GM13977 (cell line): ENCODE measurements around the gene AGPAT3.

ENCODE experiments used
- DNase-seq: peaks from one replicate; pipeline ENCODE4 v3.0.0; 2012; ENCODE audit warnings: low spot score
- in situ Hi-C: fragments of 300-500 bp; cut with MboI; formaldehyde crosslinking; loops from one replicate; pipeline ENCODE4 v1.12.0; 2022; ENCODE audit warnings: low sequenced_read_pairs, low pct_unique_long_range_greater_than_20kb, mixed read lengths, inconsistent platforms; ENCODE audit not compliant: unreplicated experiment
- TF ChIP-seq, protein P1 (sequence below): IDR thresholded peaks from 2 replicates; pipeline ENCODE4 v1.5.1; 2012; ENCODE audit warnings: mild to moderate bottlenecking, control low read depth; ENCODE audit not compliant: insufficient read depth; ENCODE audit errors: extremely low read depth, missing control alignments

AGPAT3 gene

DNA sequence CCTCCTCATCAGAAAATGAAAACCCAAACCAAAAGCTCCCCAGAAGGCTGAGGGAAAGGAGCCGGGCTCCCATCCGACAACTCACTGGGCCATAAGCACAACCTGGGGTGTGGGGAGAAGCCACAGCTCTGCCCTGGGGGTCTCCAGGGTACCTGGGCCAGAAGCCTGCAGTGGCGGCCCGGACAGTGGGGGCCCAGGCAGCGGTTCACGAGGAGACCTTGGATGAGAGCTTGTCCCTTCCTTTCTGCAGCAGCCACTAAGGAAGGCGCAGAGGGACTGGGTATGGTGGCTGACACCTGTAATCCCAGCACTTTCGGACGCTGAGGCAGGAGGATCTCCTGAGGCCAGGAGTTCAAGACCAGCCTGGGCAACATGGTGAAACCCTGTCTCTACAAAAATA lies 129.6 kb downstream of the AGPAT3 start:
- TF ChIP-seq, protein P1, sequence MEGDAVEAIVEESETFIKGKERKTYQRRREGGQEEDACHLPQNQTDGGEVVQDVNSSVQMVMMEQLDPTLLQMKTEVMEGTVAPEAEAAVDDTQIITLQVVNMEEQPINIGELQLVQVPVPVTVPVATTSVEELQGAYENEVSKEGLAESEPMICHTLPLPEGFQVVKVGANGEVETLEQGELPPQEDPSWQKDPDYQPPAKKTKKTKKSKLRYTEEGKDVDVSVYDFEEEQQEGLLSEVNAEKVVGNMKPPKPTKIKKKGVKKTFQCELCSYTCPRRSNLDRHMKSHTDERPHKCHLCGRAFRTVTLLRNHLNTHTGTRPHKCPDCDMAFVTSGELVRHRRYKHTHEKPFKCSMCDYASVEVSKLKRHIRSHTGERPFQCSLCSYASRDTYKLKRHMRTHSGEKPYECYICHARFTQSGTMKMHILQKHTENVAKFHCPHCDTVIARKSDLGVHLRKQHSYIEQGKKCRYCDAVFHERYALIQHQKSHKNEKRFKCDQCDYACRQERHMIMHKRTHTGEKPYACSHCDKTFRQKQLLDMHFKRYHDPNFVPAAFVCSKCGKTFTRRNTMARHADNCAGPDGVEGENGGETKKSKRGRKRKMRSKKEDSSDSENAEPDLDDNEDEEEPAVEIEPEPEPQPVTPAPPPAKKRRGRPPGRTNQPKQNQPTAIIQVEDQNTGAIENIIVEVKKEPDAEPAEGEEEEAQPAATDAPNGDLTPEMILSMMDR, result no peak
- no peak for DNase-seq
- in situ Hi-C loops, result no loop called here

DNA sequence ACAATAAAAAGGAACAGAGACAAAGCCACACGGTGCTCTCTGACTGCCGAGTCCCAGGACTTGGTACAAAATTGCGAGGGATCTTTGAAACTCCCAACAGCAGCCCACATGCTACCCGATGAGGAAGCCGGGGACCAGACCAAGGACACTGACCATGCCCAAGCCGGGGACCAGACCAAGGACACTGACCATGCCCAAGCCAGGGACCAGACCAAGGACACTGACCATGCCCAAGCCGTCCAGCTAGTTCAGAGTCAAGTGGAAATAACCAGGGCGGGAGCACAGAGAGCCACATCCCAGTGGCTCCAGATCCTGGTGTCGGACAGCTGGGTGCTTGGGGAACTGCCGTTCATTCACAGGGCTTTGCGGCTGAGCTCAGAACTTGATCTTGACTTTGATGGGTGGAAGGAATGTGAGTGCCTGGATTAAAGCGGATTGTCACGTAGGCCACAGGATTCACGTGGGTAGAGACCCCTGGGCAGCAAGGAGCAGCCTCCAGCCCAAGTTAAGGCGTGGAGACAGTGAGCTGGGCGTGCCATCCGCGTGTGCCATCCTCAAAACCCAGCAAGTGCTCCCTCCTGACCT lies 130.6 kb downstream of the AGPAT3 start:
- TF ChIP-seq, protein P1, result no peak
- in situ Hi-C loops, result no loop called here
- DNase-seq, result no peak

DNA sequence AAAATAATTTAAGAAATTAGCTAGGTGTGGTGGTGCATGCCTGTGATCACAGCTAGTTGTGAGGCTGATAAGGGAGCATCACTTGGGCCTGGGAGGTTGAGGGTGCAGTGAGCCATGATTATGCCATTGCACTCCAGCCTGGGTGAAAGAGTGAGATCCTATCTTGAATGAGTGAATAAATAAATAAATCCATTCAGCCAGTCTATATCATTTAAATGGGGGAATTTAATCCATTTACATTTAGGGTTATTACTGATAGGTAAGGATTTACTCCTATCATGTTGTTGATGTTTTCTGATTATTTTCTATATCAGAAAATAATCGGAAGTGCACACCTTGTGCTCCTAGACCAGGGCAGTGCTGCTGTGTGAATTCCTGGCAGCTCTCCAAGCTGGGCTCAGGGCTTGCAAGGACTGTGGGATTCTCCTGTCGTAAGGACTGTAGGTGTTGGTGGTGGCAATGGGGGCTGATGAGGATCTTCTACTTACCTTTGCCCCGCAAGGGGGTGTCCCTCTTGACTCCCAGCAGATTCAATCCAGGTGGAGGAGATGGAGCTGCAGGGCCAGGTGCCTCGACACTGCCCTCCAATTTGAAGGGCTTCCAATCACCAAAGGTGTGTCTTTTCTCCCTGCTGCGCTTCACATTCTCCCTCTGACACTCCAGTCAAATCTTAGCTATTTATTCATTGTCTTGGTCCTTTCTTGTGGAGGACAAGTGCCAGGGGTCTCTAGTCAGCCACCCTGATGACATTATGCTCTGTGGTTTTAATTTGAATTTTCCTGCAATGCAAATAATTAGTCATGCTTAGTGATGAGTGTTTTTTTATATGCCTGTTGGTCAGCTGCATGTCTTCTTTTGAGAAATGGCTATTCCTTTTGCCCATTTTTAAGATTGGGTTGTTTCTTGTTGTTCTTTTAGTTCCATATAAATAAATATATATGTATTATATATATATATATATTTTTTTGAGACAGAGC lies 133.0 kb downstream of the AGPAT3 start:
- no peak for DNase-seq
- TF ChIP-seq, protein P1, result no peak
- in situ Hi-C loops, result no loop called here

DNA sequence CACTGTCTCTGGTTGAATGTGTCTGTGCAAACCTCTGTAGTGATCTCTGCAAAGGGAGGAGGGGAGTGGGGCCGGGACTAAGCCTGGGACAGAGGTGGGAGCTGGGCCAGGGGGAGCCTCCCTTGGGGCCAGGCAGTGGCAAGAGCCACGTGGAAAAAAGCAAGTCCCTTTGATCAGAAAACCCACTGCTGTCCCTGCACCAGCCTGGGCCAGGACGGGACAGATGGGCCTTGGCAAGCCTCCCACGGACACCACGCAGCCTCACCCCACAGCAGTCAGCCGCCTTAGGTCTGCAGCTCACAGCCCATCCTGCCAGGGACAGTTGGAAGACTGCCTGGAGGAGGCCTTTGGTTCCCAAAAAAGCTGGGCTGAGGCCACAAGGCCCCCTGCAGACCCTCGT lies 135.3 kb downstream of the AGPAT3 start:
- in situ Hi-C loops, result no loop called here
- DNase-seq, result no peak
- TF ChIP-seq, protein P1, result no peak

GRCh38 chr21:44002511-44002910 lies 137.5 kb downstream of the AGPAT3 start:
- TF ChIP-seq, protein P1, result no peak
- DNase-seq, result no peak
- in situ Hi-C loops, result no loop called here

- DNase-seq, result no peak
- in situ Hi-C loops, result no loop called here
- TF ChIP-seq, protein P1, result no peak
Measured at GRCh38 chr21:44003307-44003966, 138.4 kb downstream of the AGPAT3 start.
